Adipocyte (in vitro differentiated cells): Measurements from ENCODE around the gene EXD2.

Experiments used
- DNase-seq: peaks from one replicate; pipeline ENCODE4 v3.0.0-alpha.2; 2015; ENCODE audit warnings: low read depth
- H3K27me3 ChIP-seq: replicated peaks from 2 replicates; pipeline ENCODE4 v1.7.0; 2013; ENCODE audit warnings: mild to moderate bottlenecking, low read length, moderate library complexity; ENCODE audit not compliant: control insufficient read depth, insufficient read depth
- H3K36me3 ChIP-seq: 2 replicates; pipeline ENCODE4 v1.7.0; 2013; ENCODE audit warnings: low read length, mild to moderate bottlenecking, moderate library complexity; ENCODE audit not compliant: control insufficient read depth, insufficient read depth, severe bottlenecking
- H3K4me1 ChIP-seq: 2 replicates; pipeline ENCODE4 v1.7.0; 2013; ENCODE audit warnings: mild to moderate bottlenecking, low read length, moderate library complexity; ENCODE audit not compliant: control insufficient read depth, insufficient read depth
- H3K4me3 ChIP-seq: 2 replicates; pipeline ENCODE4 v1.7.0; 2013; ENCODE audit warnings: mild to moderate bottlenecking, low read length, moderate library complexity
- H3K9ac ChIP-seq: 2 replicates; pipeline ENCODE4 v1.7.0; 2013; ENCODE audit warnings: mild to moderate bottlenecking, low read length, moderate library complexity
- H3K9me3 ChIP-seq: 2 replicates; pipeline ENCODE4 v1.7.0; 2013; ENCODE audit warnings: mild to moderate bottlenecking, low read length, moderate library complexity; ENCODE audit not compliant: control insufficient read depth

EXD2 gene

DNA sequence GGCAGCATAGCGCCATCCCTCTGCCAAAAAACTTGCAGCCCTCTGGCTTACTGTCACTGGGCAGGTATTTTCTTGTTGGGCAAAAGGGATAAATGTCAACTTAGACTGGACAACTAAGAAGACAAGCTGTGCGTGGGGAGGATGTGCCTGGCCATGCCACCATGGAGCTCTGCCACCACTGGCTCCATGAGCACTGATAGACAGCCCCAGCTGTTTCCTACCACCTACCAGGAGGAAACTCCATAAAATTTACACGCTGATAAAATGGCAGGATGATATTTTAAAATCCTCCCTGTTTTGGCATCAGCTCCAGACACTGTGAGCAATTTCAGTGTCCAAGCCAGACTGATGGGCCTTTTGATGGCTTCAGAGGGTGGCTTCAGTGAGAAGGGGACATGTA is 61.6 kb downstream of the EXD2 start:
- H3K9ac ChIP-seq: no peak overlapping the region
- no peak for DNase-seq
- H3K9me3 ChIP-seq: no peaks in the 10 kb centered on the region
- peaks cover 16% of the 10 kb centered on the region for H3K4me1 ChIP-seq
- H3K4me3 ChIP-seq: no peak overlapping the region
- H3K27me3 ChIP-seq: peaks cover 12% of the 10 kb centered on the region
- H3K36me3 ChIP-seq: no peaks in the 10 kb centered on the region

DNA sequence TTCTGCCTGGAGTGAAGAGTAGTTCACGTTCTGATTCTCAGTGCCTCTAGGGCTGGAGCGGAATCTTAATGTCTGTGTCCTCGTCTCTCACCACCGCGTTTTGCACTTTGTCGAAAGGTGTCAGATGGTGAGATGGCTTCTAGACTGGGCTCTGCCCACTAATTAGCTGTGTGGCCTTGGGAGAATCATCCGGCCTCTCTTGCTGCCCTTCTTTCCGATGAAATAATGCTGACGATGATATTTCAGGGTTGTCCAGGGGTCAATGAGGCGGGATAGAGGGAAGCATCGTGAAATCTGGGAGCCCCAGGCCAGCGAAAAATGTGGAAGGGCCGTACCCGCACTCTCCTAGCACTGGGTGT is 67.8 kb downstream of the EXD2 start:
- Histone ChIP-seq H3K36me3 (no peaks in the 10 kb centered on the region), H3K4me1 (peaks cover 25% of the 10 kb centered on the region), H3K9me3 (no peaks in the 10 kb centered on the region), H3K27me3 (peaks cover 28% of the 10 kb centered on the region), H3K4me3 (peak overlapping the region; percentile 73), H3K9ac (peak overlapping the region; percentile 22)
- no peak for DNase-seq

DNA sequence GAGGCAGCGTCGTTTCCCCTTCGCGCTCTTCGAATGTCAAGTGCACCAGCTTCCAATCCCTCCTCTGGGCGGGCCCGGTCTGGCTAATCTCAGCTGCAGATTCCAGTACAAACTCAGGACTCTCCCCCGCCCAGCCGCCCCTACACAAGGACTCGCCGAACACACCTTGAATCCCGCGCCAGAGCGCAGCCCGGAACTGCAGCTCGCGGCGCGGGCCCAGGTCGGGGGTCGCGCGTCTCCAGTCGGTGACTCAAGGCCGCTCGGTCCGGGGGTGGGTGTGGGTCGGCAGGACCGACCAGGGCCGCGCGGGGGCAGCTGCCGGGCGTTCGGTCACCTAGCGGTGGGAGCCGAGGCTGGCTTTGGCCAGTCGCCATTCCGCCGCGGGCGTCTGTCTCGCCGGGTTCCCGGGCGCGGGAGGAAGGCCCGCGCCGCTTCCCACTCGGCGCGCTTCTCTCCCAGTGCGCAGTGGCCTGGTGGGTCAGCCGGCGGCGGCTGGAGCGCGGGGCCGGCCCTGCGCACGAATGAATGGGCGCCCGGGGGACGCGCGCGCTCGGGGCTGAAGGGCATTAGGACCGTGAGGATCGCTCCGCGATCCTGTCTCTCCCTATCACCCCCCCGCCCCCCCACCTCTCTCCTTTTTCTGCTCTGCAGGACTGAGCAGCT is 68.4 kb downstream of the EXD2 start, which contains the start of gene GALNT16:
TSS of gene GALNT16 (plus strand) at position 632 of the 663 bp plus-strand sequence. CDS start 133 bp downstream, outside the sequence.
- Histone ChIP-seq H3K4me3 (peak within 1 kb of the TSS; percentile 73), H3K36me3 (no peaks in the 10 kb centered on the region), H3K9ac (peak within 1 kb of the TSS; percentile 22), H3K9me3 (no peaks in the 10 kb centered on the region), H3K4me1 (peaks cover 26% of the 10 kb centered on the region), H3K27me3 (peaks cover 25% of the 10 kb centered on the region)
- peak; percentile 78 for DNase-seq

DNA sequence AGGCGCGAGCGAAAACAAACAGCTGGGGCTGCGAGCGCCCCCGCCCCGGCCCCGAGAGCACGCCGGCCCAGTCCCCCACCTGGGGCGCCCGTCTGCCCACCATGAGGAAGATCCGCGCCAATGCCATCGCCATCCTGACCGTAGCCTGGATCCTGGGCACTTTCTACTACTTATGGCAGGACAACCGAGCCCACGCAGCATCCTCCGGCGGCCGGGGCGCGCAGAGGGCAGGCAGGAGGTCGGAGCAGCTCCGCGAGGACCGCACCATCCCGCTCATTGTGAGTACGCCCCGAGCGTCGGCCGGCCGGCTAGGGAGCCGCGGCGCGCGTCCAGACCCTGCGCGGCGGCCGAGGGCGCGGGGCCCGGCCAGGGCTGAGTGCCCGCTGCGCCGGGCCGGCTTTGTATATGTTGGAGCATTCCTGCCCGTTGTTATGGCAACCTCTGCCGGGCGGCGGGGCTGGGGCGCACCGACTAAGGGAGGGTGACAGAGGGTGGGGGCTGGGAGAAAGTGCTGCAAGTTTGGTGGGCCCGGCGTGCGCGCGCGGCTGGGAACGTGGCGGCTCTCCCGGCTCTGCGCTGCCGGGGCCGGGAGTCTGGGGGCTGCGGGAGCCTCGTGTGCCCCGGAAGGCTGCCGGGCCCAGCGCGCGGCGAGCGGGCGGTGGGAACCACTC is 69.0 kb downstream of the EXD2 start:
- peaks cover 22% of the 10 kb centered on the region for H3K27me3 ChIP-seq
- DNase-seq: peak; percentile 66

DNA sequence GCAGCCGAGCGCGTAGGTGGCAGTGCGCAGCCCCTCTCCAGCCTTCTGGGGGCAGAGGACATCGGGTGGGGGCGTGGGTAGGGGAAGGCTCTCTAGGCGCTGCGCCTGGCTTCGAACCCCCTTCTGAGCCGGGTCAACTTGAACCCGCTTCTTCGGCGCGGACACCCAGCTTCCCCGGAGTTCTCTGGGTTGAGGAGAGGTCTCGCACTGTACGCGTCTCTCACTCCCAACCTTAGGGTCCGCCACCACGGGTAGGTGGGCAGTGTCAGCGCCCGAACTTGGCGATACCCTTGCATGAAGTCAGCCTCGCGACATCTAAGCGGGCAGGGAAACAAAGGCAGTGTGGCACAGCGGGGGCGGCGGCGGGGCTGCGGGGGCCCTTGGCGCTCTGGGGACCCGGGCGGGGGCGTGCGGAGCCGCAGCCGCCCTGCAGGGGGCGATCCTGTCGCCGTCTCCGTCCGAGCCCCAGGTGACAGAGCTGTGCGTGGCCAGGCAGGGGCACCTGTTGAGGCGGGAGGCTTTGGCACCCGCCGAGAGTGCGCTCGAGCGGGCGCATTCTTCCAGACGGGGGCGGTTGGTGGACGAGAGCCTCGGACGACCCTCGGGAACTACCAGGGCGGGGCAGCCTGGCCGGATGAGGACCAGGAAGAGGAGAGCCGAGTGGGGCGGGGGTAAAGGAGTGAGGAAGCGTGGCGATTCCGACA is 69.7 kb downstream of the EXD2 start:
- no peaks in the 10 kb centered on the region for H3K36me3 ChIP-seq
- H3K9me3 ChIP-seq: no peaks in the 10 kb centered on the region
- H3K27me3 ChIP-seq: peaks cover 22% of the 10 kb centered on the region
- H3K9ac ChIP-seq: no peak overlapping the region
- peak overlapping the region; percentile 73 for H3K4me3 ChIP-seq
- peak; percentile 64 for DNase-seq
- H3K4me1 ChIP-seq: peaks cover 25% of the 10 kb centered on the region

More for the DNA sequence above, 69.0 kb downstream of the EXD2 start:
- no peaks in the 10 kb centered on the region for H3K9me3 ChIP-seq
- H3K9ac ChIP-seq: no peak overlapping the region
- no peaks in the 10 kb centered on the region for H3K36me3 ChIP-seq
- peaks cover 26% of the 10 kb centered on the region for H3K4me1 ChIP-seq
- H3K4me3 ChIP-seq: peak overlapping the region; percentile 73

DNA sequence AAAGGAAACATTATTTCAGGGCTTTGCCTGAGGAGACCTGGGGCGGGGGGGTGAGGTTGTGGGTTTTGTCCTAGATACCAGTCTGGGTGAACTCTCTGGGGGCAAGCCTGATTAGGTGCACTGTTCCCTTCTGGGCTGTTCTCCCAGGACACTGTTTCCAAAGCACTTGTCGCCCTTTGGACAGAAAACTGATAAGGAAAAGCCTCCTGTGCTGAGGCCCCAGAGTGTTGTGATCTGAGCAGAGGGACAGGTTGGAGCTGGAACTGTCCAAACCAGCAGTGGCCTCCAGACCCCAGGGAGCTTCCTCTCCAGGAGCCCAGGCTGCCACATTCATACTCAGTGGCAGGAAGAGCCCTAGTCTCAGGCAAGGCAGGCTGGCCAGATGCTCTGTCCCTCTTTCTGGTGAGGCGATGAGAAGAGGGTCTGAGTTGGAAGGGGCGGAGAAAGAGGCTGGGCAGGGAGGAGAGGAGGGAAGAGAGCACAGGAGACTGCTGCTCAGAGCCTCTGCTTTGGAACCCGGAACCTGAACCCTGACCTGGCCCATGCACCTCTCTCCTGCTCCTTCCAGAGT is 70.5 kb downstream of the EXD2 start:
- Histone ChIP-seq H3K9ac (no peak overlapping the region), H3K4me3 (no peak overlapping the region), H3K36me3 (no peaks in the 10 kb centered on the region), H3K27me3 (peaks cover 22% of the 10 kb centered on the region), H3K4me1 (peaks cover 19% of the 10 kb centered on the region), H3K9me3 (no peaks in the 10 kb centered on the region)
- DNase-seq: no peak

DNA sequence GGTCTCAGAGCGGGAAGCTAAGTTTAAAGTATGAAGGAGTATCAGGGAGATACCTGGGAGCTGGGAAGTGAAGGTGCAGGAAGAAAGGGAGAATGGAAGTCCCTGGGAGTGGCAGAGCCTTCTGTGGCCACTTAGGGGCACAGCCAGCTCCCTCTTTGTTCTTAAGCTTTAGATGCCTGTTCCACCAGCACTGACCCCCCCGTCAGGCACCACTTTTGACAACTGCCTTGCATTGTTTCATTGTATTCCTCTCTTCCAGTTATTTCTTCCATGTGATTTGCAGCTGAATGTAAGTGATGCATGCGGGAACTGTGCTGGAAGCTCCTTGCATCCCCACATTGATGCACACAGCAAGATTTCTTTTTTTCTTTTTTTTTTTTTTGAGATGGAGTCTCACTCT is 71.2 kb downstream of the EXD2 start:
- Histone ChIP-seq H3K36me3 (no peaks in the 10 kb centered on the region), H3K9ac (no peak overlapping the region), H3K9me3 (no peaks in the 10 kb centered on the region), H3K27me3 (peaks cover 18% of the 10 kb centered on the region), H3K4me3 (no peak overlapping the region), H3K4me1 (peaks cover 19% of the 10 kb centered on the region)
- DNase-seq: no peak

DNA sequence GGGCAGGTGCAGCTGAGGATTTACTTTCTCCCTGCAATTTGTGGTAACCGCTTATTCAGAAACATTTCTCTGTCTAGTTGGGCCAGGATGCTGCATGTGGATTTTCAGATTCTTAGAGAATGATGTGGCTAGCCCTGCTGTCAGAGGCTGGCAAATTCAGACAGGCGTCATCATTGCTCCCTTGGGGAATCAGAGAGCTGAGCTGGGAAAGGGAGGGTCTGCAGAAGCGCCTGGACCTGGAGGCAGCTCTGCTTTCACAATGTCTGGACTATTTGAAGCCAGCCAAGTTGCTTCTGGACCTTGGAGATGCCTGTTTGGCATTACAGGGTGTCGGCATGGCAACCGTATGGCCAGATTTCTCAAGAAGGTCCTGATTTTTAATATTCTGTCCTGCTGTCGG is 72.1 kb downstream of the EXD2 start:
- H3K9ac ChIP-seq: no peak overlapping the region
- peak; percentile 98 for DNase-seq
- H3K4me3 ChIP-seq: peak overlapping the region; percentile 56
- no peaks in the 10 kb centered on the region for H3K36me3 ChIP-seq
- peaks cover 11% of the 10 kb centered on the region for H3K27me3 ChIP-seq
- H3K9me3 ChIP-seq: no peaks in the 10 kb centered on the region
- H3K4me1 ChIP-seq: peaks cover 26% of the 10 kb centered on the region

DNA sequence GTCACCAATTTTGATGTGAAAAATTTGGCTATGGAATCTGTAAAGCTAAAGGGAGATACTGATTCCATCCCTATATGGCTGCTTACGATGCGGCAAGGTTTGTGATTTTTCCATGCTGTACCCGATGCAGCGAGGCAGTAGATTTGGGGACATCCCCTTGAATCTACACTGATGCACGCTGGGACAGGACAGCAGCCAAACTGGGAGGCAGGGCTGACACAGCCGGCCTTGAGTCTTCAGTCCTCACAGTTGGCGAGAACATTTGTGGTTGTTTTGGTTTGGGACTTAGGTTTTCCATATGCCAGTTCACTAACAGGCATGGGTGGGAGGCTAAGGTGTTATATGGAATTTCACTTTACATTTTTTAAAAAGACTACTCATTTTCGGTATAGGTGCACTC is 72.5 kb downstream of the EXD2 start:
- no peak for DNase-seq
- Histone ChIP-seq H3K4me1 (peaks cover 30% of the 10 kb centered on the region), H3K9ac (no peak overlapping the region), H3K36me3 (no peaks in the 10 kb centered on the region), H3K27me3 (peaks cover 7% of the 10 kb centered on the region), H3K9me3 (no peaks in the 10 kb centered on the region), H3K4me3 (peak overlapping the region; percentile 56)

DNA sequence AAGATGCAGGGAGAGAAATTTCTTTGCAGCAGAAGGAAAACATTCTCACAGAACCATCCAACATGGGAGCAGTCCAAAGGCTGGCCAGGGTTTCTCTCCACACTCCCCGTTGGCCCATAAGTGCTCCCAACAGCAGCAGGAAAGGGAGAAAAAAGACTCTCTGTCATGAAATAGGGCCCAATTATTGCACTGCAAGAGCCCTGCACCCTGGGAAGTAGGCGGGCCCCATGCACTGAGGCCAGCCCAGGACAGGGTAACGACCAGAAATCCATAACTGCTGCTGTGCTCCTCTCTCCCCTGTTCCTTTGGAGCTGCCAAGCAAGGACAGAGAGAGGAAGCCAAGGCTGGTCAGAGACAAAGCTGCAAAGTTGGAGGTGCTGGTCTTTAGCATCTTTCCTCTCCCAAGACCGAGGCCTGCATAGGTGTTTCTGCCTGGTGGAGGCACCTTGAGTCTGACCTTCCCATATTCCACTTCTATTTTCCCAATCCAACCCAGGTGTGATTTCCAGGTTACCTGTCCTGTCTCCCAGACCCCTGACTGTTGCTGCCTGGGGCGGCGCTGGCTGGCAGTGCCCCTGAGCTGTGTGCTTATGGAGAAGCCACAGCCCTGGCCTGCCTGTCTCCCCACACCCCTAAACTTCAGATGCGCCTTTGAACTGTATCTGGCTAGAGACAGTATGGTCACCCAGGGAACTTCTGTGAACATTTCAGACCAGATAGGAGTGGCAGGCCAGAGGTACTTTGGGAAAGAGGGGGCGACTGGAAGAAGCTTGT is 75.5 kb downstream of the EXD2 start:
- no peak for DNase-seq
- Histone ChIP-seq H3K27me3 (no peaks in the 10 kb centered on the region), H3K36me3 (no peaks in the 10 kb centered on the region), H3K4me1 (peaks cover 31% of the 10 kb centered on the region), H3K9me3 (no peaks in the 10 kb centered on the region), H3K9ac (no peak overlapping the region), H3K4me3 (no peak overlapping the region)
